Stimulated activated CD8-positive, alpha-beta memory T cell treated with anti-CD3 and anti-CD28 coated beads, Interleukin-7, amount 100 ng/mL, for 24 hours (primary cell): ENCODE data around the gene MSI2.

Experiments
- DNase-seq: peaks from one replicate; pipeline ENCODE4 v3.0.0-alpha.2; 2020; ENCODE audit warnings: low read depth

Gene MSI2

DNA sequence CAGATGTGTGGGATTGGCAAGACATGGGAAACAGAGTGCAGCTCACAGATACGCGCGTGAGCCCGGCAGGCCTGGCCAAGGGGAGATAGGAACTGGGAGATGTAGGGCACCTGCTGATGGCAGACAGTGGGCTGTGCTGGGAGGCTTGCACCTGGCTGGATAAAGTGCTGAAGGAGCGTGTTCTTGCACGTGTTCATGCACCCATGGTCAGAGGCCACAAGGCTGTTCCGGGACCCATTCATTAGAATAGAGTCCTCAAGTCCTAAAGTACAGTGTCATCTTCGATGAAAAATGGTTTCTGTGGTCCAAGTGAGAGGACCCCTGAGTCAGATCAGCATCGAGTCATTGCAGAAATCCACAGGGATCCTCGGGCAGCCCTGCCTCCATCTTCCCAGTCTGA lies 252.3 kb downstream of the MSI2 start:
- DNase-seq: no peak

DNA sequence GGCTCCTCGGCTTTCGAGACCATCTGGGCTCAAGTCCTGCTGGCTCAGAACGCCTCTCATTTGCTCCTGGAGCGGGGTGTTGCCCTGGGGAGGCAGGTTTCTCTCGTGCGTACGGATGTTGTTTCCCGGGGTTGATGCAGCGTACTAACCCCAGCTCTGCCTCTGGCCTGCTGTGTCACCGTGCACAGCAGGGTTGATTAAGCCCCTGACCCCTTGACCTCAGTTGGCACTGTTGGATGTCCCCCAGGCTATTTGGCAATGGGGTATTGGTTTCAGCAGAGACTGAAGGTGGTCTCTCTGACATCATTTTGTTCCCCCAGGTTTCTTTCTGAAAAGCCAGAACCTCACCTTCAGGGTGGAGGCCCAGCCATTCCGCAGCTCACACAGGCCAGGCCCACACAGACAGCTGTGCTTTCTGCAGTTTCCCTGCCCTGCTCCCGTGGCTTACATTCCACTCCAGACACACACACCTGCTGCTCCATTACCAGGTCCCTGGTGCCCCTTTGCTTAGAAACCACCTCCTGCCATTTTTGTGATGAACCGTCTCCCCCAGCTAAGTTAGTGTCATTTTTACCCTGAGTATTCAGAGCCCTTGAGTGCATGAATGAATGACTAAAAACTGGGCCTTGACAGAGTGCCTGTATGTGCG lies 255.3 kb downstream of the MSI2 start:
- no peak for DNase-seq

GRCh38 chr17:57512258-57512657 lies 255.9 kb downstream of the MSI2 start:
- DNase-seq: no peak

- DNase-seq: no peak
Observed at GRCh38 chr17:57512691-57513090, 256.4 kb downstream of the MSI2 start.

DNA sequence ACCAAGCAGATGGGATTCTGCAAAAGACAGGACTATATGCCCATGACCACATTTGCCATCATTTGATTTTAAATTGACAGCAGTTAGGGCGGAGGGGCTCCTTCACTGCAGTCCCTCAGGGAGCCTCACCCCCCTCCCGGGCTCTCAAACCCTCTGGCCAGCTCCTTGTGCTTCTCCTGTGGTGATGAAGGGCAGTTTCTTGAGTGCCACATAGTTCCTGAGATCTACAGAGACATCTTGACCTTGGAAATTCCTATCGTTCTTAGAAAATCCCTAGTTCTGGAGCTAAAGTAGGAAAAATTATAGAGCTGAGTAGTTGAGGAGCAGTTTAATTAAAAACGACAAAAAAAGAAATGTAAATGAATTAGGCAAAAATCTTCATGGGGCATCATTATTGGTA lies 257.2 kb downstream of the MSI2 start:
- no peak for DNase-seq

GRCh38 chr17:57514614-57515013 lies 258.3 kb downstream of the MSI2 start:
- no peak for DNase-seq

DNA sequence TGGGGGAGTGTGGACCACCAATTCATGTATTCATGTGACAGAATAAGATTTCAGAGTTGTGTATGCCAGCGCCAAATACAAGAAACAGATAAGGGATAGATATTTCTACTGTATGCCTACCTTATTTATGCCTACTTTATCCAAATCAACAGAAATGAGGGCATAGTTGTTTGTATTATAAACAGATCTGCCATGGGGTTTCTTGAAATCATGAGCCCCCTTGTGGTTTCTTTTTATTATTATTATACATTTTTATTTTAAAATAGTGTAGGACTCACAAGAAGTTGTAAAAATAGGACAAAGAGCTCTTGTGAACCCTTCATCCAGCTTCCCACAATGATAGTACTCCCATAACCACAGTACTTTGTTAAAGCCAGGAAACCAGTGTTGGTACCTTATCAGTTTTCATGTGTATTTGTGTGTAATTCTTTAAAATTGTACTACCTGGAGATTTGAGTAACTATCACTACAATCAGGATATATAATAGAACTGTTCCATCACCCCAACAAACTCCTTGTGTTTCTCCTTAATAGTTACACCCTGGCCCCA lies 259.4 kb downstream of the MSI2 start:
- DNase-seq: no peak

DNA sequence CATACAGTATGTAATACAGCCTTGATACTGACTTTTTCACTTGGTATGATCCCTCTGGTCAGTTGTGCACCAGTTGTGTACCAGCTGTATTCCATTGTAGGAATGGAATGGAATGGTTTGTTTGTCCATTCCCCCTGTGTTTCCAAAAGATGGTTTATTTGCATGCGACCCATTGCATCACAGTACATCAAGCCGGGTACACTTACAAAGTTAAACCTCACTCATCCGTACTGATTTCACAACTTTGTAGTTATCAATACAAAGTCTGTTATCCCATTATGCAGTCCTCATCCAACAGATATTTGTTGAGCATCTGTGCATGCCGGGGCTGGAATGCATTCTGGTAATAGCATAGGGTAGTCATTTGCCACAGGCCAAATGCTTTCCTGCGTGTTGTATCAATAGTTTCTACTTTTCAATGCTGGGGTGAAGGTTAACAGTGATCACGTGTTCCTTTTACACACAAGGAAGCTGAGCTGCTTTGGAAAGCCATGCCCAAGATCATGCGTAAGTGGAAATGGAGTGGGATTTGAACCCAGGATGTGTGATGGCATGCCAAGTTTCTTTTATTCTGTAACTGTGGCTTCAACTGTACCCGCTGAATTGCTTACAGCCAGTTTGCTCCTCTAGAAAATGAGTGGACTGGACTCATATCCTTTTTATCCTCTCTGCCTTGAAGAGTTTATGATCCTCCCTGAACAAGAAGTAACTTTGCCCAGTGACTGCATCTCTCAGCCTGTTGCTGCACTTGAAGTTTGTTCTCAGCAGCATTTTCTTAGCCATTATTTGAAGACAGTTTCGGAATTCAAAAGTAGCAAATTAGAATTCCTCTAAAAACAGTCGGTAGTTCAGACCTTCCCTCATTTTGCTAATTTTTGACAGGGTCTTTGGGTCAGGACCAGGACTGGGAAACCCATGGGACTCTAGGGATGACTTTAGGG lies 260.2 kb downstream of the MSI2 start:
- no peak for DNase-seq

GRCh38 chr17:57517273-57517631 lies 260.9 kb downstream of the MSI2 start:
- DNase-seq: no peak

DNA sequence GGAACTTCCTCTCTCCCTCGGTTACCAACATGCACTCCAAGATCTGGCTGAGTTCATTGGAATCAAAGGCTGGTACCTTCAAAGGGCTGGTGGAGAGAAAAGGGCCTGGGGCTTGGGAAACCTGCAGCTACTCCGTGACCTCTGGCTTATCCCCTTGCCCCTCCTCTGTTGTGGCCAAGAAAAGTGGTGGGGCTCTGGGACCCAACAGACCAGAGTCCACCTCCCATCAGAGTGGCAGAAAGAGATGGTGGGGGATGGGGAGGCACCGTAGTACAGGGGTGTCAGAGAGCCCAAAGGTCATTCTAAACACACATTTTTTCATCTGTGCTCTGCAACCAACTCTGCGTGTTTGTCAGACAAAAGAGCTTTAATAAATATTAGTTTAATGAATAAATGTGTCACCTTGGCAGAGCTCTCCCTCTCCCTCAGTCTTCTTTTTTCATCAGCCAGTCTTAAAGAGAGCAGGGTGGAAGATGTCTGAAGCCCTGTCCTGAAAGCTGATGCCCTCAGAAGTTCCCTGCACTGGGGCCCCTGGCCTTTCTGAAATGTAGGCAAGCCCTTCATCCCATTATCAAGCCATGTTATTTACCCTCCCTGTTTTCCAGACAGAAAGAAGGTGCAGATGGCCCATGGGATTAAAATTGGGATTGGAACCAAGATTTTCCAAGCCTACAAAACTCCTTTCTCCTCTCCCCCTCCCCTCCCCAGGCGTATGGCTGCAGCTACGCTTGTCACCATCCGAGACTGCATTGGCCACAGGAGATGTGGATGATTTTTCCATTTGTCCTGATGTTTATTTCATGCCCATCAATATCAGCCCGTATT lies 261.5 kb downstream of the MSI2 start:
- DNase-seq: no peak

GRCh38 chr17:57518587-57519581 lies 262.6 kb downstream of the MSI2 start:
- DNase-seq: no peak

DNA sequence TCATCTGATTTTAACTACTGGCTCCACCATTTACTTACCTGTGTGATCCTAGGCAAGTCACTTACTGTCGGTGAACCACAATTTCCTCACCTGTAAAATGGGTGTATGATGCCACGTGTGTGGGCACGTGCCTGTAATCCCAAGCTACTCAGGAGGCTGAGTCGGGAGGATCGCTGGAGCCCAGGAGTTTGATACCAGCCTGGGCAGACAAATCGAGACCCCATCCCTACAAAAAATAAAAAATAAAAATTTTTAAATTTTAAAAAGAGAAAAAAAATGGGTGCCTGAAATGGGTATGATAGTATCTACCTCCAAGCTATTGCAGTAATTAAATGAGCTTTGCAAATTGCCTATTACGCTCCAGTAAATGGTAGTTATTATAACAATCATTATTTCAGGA lies 263.5 kb downstream of the MSI2 start:
- no peak for DNase-seq

DNA sequence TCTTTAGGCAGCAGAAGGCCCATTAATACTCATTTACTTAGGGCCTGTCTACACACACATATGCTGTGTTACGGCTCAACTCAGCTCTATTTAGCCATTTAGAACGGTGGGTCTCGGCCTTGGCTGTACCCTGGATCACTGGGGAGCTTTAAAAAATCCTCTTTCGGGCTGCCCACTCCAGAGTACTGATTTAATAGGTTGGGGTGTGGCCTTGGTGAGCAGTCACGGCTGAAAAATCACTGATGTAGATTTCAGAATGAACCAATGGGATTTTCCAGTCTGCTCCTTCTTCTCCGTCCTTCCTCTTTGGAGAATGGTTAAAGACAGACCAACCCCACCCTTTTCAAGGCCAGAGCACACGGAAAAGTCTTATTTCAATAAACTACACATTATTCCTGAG lies 265.3 kb downstream of the MSI2 start:
- no peak for DNase-seq

DNA sequence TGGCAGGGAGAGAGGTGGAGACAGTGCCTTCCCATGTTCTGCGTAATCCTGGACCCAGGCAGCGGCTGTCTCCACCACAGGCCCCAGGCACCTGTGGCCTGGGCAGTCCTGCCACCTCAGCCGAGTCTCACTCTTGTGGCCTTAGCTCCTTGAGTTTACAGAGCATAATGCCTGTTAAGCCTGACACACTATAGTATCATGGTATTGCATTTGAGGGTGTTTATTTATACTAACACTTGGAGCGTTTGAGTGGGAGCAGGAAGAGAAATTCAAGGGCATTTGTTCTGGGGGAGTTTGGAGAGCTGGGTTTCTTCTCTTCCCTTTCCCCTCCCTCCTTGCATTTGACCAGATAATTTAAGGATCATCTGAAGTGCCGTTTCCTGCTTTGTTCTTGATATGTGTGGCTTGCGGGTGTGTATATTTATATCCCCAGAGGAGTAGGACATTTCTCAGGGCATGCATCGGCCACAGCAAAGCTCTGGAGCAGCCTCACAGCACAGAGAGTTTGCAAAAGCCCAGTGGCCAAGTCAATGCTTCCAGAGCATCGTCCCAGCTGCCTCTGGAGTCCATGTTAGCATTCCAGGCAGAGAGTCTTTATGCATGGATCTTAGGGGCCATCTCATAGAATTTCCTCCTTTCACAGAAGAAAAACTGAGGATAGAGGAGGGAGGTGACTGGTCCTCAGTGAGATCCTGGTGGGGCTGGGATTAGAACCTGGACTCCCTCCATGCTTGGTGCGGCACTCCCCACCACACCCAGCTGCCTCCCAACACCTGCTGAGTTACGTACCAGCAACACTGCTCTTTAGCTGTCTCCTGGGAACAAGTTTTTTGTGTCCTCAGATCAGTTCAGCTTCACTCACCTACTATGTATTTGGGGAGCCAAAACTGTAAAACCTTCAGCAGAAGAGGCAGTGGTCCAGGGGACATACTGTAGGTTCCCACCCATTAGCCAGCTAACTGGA lies 266.0 kb downstream of the MSI2 start:
- no peak for DNase-seq

GRCh38 chr17:57523926-57524632 lies 267.8 kb downstream of the MSI2 start:
- DNase-seq: no peak

- DNase-seq: no peak
Observed at GRCh38 chr17:57524839-57525568, 268.7 kb downstream of the MSI2 start.

GRCh38 chr17:57527221-57528057 lies 271.1 kb downstream of the MSI2 start:
- no peak for DNase-seq

GRCh38 chr17:57528058-57528451 lies 271.7 kb downstream of the MSI2 start:
- DNase-seq: no peak
